ENCODE measurements around the gene ZNF771.
A peak's percentile ranks its signal among the peaks of the same experiment; 100 is the strongest.
"Not testable (repeated sequence)": the region's sequence is repeated elsewhere in the genome, so short reads cannot be mapped to it uniquely, and the experiment has no call there.

The ZNF771 gene

DNA sequence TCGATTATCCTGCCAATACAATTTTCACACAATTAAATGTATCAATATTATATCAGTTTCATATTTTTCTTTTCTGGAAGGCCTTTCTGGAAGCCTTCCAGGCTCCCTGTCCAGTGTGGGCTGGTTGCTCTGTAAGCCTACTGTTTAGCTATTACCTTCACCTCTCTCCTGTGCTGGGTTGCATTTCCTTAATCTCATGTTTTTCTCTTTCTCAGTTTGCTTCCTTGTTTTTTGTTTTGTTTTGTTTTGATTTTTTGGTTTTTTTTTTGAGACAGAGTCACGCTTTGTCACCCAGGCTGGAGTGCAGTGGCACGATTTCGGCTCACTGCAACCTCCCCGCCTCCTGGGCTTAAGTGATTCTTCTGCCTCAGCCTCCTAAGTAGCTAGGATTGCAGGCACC, 31.4 kb downstream of the ZNF771 start:
- DNase-seq = no peak

DNA sequence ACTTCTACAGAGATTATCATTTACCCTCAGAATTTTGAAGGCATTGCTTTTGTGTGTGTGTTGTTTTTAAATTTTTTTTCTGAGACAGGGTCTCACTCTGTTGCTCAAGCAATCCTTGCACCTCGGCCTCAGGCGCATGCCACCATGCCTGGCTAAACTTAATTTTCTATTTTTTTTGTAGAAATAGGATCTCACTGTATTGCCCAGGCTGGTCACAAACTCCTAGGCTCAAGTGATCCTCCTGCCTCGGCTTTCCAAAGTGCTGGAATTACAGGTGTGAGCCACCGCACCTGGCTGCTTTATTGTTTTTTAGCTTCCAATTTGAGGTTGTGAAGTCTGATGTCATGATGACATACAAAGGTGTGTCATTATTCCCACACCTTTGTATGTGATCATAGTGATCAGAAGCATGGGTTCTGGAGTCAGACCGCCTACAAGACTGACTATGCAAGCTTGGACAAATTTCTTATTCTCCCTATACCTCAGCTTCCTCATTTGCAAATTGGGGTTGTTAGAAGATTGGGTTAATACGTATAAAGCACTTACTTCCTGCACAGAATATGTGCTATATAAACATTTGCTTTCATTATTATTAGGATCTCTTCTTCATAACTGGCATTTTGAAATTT, 32.4 kb downstream of the ZNF771 start:
- no peak for DNase-seq

- no peak for DNase-seq
These were observed 36.2 kb downstream of the ZNF771 start for GRCh38 chr16:30443631-30444030.

- DNase-seq = no peak
These were observed 37.1 kb downstream of the ZNF771 start for GRCh38 chr16:30444231-30445148.

DNA sequence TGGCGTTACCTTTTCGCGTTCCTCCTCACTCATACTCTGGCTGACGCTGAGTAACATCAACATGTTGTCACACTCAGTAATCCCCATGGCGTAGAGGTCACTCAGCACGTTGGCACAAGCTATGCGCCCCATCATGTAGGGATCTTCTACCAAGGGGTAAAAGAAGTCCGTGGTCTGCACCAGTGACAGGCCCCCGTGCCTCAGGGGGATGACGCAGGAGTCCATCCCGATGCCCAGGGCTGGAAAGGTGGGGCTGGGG, 37.7 kb downstream of the ZNF771 start:
- DNase-seq = no peak

GRCh38 chr16:30445408-30446202, 38.2 kb downstream of the ZNF771 start, which contains the start of gene SEPHS2:
Gene SEPHS2, minus strand, starts transcription at chr16:30445874. Its CDS starts 147 bp downstream, at chr16:30445727.
- DNase-seq = peak; percentile 97

DNA sequence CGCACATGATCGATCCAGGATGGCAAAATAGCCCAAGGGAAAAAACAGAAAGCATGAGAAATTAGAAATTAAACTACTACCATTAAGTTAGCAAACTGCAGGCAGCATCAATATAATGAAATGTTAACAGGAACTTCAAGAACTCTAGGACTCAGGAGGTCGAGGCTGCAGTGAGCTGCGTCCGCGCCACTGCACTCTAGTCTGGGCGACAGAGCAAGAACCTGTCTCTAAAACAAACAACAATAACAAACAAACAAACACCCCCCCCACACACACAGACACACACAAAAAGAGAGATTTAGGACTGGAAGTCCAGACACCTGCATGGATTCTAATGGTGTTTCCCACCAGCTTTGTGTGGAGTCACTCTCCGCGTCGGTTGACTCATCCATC, 38.8 kb downstream of the ZNF771 start:
- no peak for DNase-seq

- no peak for DNase-seq
These were observed 40.3 kb downstream of the ZNF771 start for GRCh38 chr16:30447512-30448226.

- no peak for DNase-seq
These were observed 41.7 kb downstream of the ZNF771 start for GRCh38 chr16:30449116-30449435.

GRCh38 chr16:30452709-30453580, 45.5 kb downstream of the ZNF771 start:
- not testable (repeated sequence) for DNase-seq

GRCh38 chr16:30456302-30456701, 48.9 kb downstream of the ZNF771 start:
- DNase-seq = no peak

DNA sequence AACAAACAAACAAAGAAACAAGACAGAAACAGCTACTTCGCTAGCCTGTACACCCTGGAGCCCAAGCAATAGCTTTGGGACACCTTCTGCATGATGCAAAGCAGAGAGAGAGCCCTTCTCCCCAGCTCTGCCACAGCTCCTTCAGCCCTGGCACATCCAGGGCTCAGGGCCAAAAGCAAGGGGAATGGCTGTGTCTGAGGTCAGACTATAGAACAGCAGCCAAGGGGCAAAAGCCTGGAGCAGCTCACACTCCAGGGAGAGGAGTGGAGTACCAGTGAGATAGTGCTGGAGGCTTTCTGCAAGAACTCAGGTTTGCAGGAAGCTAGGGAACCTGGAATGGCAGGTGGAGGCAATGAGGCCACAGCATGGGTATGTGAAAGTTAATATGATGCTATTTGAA, 49.9 kb downstream of the ZNF771 start:
- no peak for DNase-seq

GRCh38 chr16:30457743-30458560, 50.5 kb downstream of the ZNF771 start:
- DNase-seq = no peak

DNA sequence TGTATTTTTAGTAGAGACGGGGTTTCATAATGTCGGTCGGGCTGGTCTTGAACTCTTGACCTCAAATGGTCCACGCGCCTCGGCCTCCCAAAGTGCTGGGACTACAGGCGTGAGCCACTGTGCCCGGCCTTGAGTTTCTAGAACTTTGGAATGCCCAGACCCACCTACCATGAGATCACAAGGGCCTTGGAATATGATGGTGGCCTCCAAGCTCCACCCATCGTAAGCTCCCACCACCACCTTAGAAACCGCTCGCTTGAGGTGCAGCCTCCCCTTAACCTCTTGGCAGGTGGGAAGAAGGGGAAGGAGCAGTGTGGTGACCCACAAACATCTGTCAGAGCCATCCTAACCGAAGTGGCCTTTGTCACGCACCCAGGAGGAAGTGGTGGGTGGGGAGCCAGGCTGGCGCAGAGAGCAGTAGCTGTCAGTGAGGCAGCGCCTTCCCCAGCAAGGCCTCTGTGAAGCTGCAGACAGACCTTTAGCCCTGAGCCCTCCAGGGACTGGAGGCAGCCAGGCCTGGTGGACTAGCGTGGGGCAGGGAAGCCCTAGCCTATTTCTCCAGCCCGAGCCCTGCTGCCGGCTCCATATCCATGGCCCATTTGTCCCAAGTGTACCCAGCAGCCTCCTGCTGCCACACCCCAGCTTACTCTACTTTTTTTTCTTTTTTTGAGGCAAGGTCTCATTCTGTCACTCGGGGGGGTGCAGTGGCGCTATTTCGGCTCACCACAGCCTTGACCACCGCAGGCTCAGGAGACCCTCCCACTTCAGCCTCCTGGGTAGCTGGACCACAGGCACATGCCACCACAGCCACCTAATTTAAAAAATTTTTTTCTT, 51.4 kb downstream of the ZNF771 start:
- DNase-seq = peak; percentile 94

GRCh38 chr16:30459456-30459855, 52.0 kb downstream of the ZNF771 start:
- no peak for DNase-seq

DNA sequence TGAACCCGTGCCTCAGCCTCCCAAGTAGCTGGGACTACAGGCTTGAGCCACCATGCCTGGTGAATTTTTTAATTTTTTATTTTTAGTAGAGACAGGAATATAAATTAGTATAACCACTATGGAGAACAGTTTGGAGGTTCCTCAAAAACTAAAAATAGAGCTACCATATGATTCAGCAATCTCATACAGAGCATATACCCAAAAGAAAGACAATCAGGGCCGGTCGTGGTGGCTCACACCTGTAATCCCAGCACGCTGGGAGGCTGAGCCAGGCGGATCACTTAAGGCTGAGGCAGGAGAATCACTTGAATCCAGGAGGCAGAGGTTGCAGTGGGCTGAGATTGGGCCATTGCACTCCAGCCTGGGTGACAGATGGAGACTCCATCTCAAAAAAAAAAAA, 54.0 kb downstream of the ZNF771 start:
- not testable (repeated sequence) for DNase-seq

- DNase-seq = no peak
These were observed 56.7 kb downstream of the ZNF771 start for GRCh38 chr16:30464078-30464477.
